HCEC 1CT (cell line): ENCODE data around the gene SETD6.
"Not testable (repeated sequence)": the region's sequence is repeated elsewhere in the genome, so short reads cannot be mapped to it uniquely, and the experiment has no call there.

Experiments used
- DNase-seq: peaks from one replicate; pipeline ENCODE4 v3.0.0-alpha.2; 2017

Gene SETD6

GRCh38 chr16:58548378-58548777 is 33.1 kb downstream of the SETD6 start:
- no peak for DNase-seq

GRCh38 chr16:58551496-58551895 is 36.2 kb downstream of the SETD6 start:
- DNase-seq: no peak

GRCh38 chr16:58556678-58557077 is 41.4 kb downstream of the SETD6 start:
- no peak for DNase-seq

GRCh38 chr16:58563235-58563634 is 47.9 kb downstream of the SETD6 start:
- DNase-seq: peak; percentile 50

GRCh38 chr16:58563775-58564174 is 48.5 kb downstream of the SETD6 start:
- no peak for DNase-seq

- DNase-seq: not testable (repeated sequence)
Observed at GRCh38 chr16:58565697-58566096, 50.4 kb downstream of the SETD6 start.
